ENCODE data around the gene EIF4B.

The EIF4B gene

GRCh38 chr12:53036802-53037201 lies 30.5 kb downstream of the EIF4B start:
- no peak overlapping the region for H3K4me3 ChIP-seq (ENCODE audit: low read length)
- TF ChIP-seq CTCF (conservative IDR thresholded peaks at IDR 0.05; ENCODE audit: low read length): no peak
- DNase-seq (ENCODE audit: low read depth): no peak

GRCh38 chr12:53039851-53040250 lies 33.6 kb downstream of the EIF4B start:
- DNase-seq (ENCODE audit: low read depth): no peak
- no peak overlapping the region for H3K4me3 ChIP-seq (ENCODE audit: low read length)
- no peak for TF ChIP-seq CTCF (conservative IDR thresholded peaks at IDR 0.05; ENCODE audit: low read length)

GRCh38 chr12:53042607-53043454 lies 36.6 kb downstream of the EIF4B start:
- DNase-seq (ENCODE audit: low read depth): no peak
- no peak for TF ChIP-seq CTCF (conservative IDR thresholded peaks at IDR 0.05; ENCODE audit: low read length)
- no peak overlapping the region for H3K4me3 ChIP-seq (ENCODE audit: low read length)

GRCh38 chr12:53044052-53044581 lies 37.9 kb downstream of the EIF4B start:
- no peak overlapping the region for H3K4me3 ChIP-seq (ENCODE audit: low read length)
- TF ChIP-seq CTCF (conservative IDR thresholded peaks at IDR 0.05; ENCODE audit: low read length): no peak
- peak; percentile 48 for DNase-seq (ENCODE audit: low read depth)

- no peak for TF ChIP-seq CTCF (conservative IDR thresholded peaks at IDR 0.05; ENCODE audit: low read length)
- DNase-seq (ENCODE audit: low read depth): peak; percentile 40
- H3K4me3 ChIP-seq (ENCODE audit: low read length): peak overlapping the region; percentile 96
Observed at GRCh38 chr12:53044896-53045695, 38.8 kb downstream of the EIF4B start.

GRCh38 chr12:53045696-53046045 lies 39.4 kb downstream of the EIF4B start:
- TF ChIP-seq CTCF (conservative IDR thresholded peaks at IDR 0.05; ENCODE audit: low read length): no peak
- H3K4me3 ChIP-seq (ENCODE audit: low read length): peak overlapping the region; percentile 96
- DNase-seq (ENCODE audit: low read depth): no peak
